ENCODE data around the gene HIKESHI.
"Not testable (repeated sequence)": the region's sequence is repeated elsewhere in the genome, so short reads cannot be mapped to it uniquely, and the experiment has no call there.

DNA sequence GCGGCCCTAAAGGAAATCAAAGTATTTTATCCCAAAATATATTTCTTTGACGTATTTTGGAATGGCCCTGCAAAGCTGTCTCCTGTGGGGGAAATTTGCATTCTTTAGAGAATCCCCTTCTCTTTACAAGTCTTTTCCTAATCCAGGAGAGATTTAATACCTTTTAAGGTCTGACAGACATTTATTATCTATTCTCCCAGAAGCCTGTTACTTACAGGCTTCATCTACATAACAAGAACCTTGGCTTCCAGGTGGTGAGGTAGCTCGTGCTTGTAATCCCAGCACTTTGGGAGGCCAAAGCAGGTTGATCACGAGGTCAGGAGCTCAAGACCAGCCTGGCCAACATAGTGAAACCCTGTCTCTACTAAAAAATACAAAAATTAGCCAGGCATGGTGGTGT is 55.4 kb downstream of the HIKESHI start:
- TF ChIP-seq POLR2A (IDR thresholded peaks at IDR 0.05) = not testable (repeated sequence)
- TF ChIP-seq, protein P1, sequence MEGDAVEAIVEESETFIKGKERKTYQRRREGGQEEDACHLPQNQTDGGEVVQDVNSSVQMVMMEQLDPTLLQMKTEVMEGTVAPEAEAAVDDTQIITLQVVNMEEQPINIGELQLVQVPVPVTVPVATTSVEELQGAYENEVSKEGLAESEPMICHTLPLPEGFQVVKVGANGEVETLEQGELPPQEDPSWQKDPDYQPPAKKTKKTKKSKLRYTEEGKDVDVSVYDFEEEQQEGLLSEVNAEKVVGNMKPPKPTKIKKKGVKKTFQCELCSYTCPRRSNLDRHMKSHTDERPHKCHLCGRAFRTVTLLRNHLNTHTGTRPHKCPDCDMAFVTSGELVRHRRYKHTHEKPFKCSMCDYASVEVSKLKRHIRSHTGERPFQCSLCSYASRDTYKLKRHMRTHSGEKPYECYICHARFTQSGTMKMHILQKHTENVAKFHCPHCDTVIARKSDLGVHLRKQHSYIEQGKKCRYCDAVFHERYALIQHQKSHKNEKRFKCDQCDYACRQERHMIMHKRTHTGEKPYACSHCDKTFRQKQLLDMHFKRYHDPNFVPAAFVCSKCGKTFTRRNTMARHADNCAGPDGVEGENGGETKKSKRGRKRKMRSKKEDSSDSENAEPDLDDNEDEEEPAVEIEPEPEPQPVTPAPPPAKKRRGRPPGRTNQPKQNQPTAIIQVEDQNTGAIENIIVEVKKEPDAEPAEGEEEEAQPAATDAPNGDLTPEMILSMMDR (IDR thresholded peaks at IDR 0.05) = not testable (repeated sequence)

Measured in Peyer's patch (tissue), 4 donors.